Liver (tissue), 3 donors: ENCODE data around the gene HECTD1.

Experiments used
- CTCF ChIP-seq: fragments of 150-350 bp; IDR thresholded peaks from 2 replicates; pipeline ENCODE4 v1.5.1; 2017; ENCODE audit warnings: improper control_type of control experiment, low read depth, low read length; ENCODE audit not compliant: missing input control
- REST ChIP-seq: IDR thresholded peaks from 2 replicates; pipeline ENCODE4 v1.6.1; 2016; ENCODE audit warnings: antibody characterized with exemption, mild to moderate bottlenecking
- SP1 ChIP-seq: IDR thresholded peaks from 2 replicates; pipeline ENCODE4 v1.6.1; 2018; ENCODE audit warnings: antibody characterized with exemption, mild to moderate bottlenecking
- YY1 ChIP-seq: IDR thresholded peaks from 2 replicates; pipeline ENCODE4 v1.6.1; 2016; ENCODE audit warnings: antibody characterized with exemption, mild to moderate bottlenecking
- donor health status: healthy.
- donor health status: healthy.

- no peak for TF ChIP-seq CTCF
- no peak for TF ChIP-seq SP1
- TF ChIP-seq REST: no peak
- TF ChIP-seq YY1: no peak
These were observed 26.3 kb downstream of the HECTD1 start for GRCh38 chr14:31181271-31181670.
